Activated CD4-positive, alpha-beta T cell treated with anti-CD3 and anti-CD28 coated beads for 36 hours (primary cell): ENCODE results near the gene PIP4P1. TPM values are rescaled to one million over a fixed set of nuclear protein-coding genes. Genes with fewer than 3 reads are reported as not detected.
"Not testable (repeated sequence)": the region's sequence is repeated elsewhere in the genome, so short reads cannot be mapped to it uniquely, and the experiment has no call there.

ENCODE experiments used
- ATAC-seq: fragments of 200-7000 bp; cut with Tn5 transposase; one replicate; pipeline ENCODE4 v1.10.0; 2021; ENCODE audit warnings: mild to moderate bottlenecking, moderate library complexity
- CTCF ChIA-PET: fragments of 350-600 bp; sonication (Branson Sonifier 250); formaldehyde crosslinking; loops from one replicate; lab custom pipeline; 2021; ENCODE audit warnings: antibody characterized with exemption; lab: Charles Lee
- POLR2A ChIA-PET: fragments of 350-600 bp; sonication (Branson Sonifier 250); formaldehyde crosslinking; loops from one replicate; lab custom pipeline; 2021; ENCODE audit warnings: antibody characterized with exemption, inconsistent platforms; lab: Charles Lee
- DNase-seq: peaks from one replicate; pipeline ENCODE4 v3.0.0-alpha.2; 2020
- H3K27ac Mint-ChIP-seq: one replicate; pipeline ENCODE4 v1.8.0; 2021; ENCODE audit warnings: mixed read lengths
- H3K27me3 Mint-ChIP-seq: one replicate; pipeline ENCODE4 v1.8.0; 2021; ENCODE audit warnings: mixed read lengths
- H3K36me3 Mint-ChIP-seq: one replicate; pipeline ENCODE4 v1.8.0; 2021; ENCODE audit warnings: low read depth, mixed read lengths
- H3K4me1 Mint-ChIP-seq: one replicate; pipeline ENCODE4 v1.8.0; 2021; ENCODE audit warnings: mixed read lengths
- H3K4me3 Mint-ChIP-seq: one replicate; pipeline ENCODE4 v1.8.0; 2021; ENCODE audit warnings: mild to moderate bottlenecking, moderate library complexity, mixed read lengths
- H3K9me3 Mint-ChIP-seq: one replicate; pipeline ENCODE4 v1.8.0; 2021; ENCODE audit warnings: low read depth, mixed read lengths
- intact Hi-C, 2 experiments: fragments of 100-400 bp; cut with DNase I in 1 of 2; cut with micrococcal nuclease in 1 of 2; formaldehyde crosslinking; loops; one replicate each; pipeline versions ENCODE4 v1.14.2 to v1.15.1; 2022 to 2024; cut with DNase I, micrococcal nuclease
- total RNA-seq, 2 experiments: library from RNA; stranded (reverse); gene quantifications; one replicate each; pipeline ENCODE4 v1.2.3, GENCODE V29; 2021

Gene PIP4P1
- total RNA-seq, 2 experiments from 2014 or later: 24.2 to 24.7 TPM

DNA sequence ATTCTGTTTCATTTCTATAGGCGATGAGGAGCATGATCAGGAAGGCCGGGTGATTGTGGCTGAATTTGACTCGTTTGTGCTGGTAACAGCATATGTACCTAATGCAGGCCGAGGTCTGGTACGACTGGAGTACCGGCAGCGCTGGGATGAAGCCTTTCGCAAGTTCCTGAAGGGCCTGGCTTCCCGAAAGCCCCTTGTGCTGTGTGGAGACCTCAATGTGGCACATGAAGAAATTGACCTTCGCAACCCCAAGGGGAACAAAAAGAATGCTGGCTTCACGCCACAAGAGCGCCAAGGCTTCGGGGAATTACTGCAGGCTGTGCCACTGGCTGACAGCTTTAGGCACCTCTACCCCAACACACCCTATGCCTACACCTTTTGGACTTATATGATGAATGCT lies 4.3 kb downstream of the PIP4P1 start:
- ChIA-PET CTCF (no interaction called here), POLR2A (interaction anchor here (2.7 kb wide), 2 partner anchors 13 to 114 kb away, joined by 35 to 44 read pairs; partner anchors contain the start of genes PARP2 and PNP)
- no peak overlapping the region for H3K4me3 Mint-ChIP-seq
- H3K27ac Mint-ChIP-seq: no peak overlapping the region
- intact Hi-C loops: loop anchor here in 1 of 2 experiments (5.0 kb wide), 1 partner anchor 645 kb away; the partner anchor contains the start of gene TMEM253
- DNase-seq (no peak), ATAC-seq (no peak)
- H3K36me3 Mint-ChIP-seq: peaks cover 39% of the 10 kb centered on the region
- H3K9me3 Mint-ChIP-seq: no peaks in the 10 kb centered on the region
- H3K27me3 Mint-ChIP-seq: no peaks in the 10 kb centered on the region
- peaks cover 28% of the 10 kb centered on the region for H3K4me1 Mint-ChIP-seq

DNA sequence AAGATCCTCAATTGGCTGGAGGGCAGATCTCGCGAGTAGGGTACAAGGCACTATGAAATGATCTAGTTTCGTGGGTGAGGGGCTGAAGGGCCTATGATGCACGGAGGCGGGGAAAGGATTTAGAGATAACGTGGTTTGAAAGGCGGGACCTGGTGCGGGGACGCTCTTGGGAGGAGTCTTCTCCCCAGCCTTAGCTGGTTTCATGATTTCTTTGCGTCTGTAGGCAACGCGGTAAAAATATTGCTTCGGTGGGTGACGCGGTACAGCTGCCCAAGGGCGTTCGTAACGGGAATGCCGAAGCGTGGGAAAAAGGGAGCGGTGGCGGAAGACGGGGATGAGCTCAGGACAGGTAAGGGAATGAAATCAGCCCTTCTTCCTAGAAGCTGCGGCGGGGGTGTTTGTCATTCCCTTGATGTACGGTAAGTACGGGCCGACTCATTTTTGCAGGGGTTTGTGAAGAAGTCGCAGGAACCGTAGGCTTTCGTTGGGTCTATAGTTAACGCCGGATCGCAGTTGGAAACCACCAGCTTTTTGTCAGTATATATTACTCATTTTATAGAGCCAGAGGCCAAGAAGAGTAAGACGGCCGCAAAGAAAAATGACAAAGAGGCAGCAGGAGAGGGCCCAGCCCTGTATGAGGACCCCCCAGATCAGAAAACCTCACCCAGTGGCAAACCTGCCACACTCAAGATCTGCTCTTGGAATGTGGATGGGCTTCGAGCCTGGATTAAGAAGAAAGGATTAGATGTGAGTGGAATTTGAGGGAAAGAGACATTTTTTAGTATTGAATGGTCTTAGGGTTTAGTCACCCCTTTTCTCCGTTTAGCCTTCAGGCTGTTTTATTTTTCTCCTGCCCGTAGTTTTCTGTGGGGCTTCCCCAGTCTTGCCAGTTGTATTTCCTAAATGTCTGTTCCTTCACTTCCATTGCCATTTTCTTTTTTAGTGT lies 5.6 kb downstream of the PIP4P1 start:
- intact Hi-C loops: loop anchor here (1.0 to 5.0 kb wide), 16 partner anchors 13 to 813 kb away; partner anchors contain the start of genes CCNB1IP1 (in 2 of the 2), PARP2 (in 2 of the 2), PNP (in 2 of the 2) and TEP1 (in 2 of the 2)
- DNase-seq (no peak), ATAC-seq (peak; percentile 76)
- Mint-ChIP-seq H3K27ac (no peak overlapping the region), H3K27me3 (no peaks in the 10 kb centered on the region), H3K4me1 (peaks cover 27% of the 10 kb centered on the region), H3K9me3 (no peaks in the 10 kb centered on the region), H3K4me3 (no peak overlapping the region), H3K36me3 (peaks cover 48% of the 10 kb centered on the region)
- POLR2A ChIA-PET: interaction anchor here (0.6 to 2.7 kb wide), 14 partner anchors 8 to 167 kb away, joined by 3 to 44 read pairs (median 6); partner anchors contain the start of genes PARP2, PNP and TEP1
- CTCF ChIA-PET: interaction anchor here (0.6 to 4.6 kb wide), 9 partner anchors 17 to 235 kb away, joined by 3 to 25 read pairs (median 5); partner anchors contain the start of gene PARP2

DNA sequence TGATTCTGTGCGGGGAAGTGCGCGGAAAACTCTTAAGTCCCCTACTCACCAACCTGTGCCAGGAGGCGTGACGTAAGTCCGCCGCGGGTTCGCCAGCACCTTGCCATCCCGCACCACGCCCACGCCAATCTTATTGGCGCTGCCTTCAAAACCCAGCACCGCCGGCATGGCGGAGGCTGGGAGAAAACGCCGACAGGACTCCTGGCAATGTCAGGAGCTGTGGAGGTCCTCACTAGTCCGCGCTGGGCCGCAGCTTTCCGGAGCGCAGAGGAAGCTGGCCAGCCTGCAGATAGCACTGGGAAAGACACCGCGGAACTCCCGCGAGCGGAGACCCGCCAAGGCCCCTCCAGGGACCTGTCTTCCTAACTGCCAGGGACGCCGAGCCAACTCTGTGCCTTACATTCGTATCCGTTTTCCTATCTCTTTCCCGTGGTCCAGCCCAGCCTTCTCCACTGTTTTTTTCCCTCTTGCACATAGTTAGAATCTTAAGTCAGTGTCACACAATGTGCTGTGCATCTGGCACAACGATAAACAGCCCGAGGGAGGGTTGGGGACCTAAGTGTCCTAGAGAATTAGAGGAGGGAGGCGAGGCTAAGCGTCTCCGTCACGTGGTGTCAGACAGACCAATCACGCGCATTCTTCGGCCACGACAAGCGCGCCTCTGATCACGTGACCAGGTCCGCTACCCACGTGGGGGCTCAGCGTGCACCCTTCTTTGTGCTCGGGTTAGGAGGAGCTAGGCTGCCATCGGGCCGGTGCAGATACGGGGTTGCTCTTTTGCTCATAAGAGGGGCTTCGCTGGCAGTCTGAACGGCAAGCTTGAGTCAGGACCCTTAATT lies 6.5 kb downstream of the PIP4P1 start, which contains the start of the genes APEX1 and OSGEP:
APEX1 (plus strand) TSS at position 711 of the 839 bp plus-strand sequence. CDS start 420 bp downstream, outside the sequence.
OSGEP (minus strand) TSS at position 297 of the 839 bp plus-strand sequence; CDS start at position 168, 129 bp downstream.
- intact Hi-C loops: loop anchor here (1.0 to 5.0 kb wide), 18 partner anchors 14 to 814 kb away; partner anchors contain the start of genes CCNB1IP1 (in 2 of the 2), PARP2 (in 2 of the 2), PNP (in 2 of the 2) and TEP1 (in 2 of the 2)
- Mint-ChIP-seq H3K27ac (no peak within 1 kb of the TSS), H3K27me3 (no peaks in the 10 kb centered on the region), H3K4me3 (no peak within 1 kb of the TSS), H3K9me3 (no peaks in the 10 kb centered on the region), H3K36me3 (peaks cover 46% of the 10 kb centered on the region), H3K4me1 (peaks cover 18% of the 10 kb centered on the region)
- ChIA-PET POLR2A (interaction anchor here (0.6 to 2.7 kb wide), 14 partner anchors 8 to 168 kb away, joined by 3 to 44 read pairs (median 6); partner anchors contain the start of genes PARP2, PNP and TEP1), CTCF (interaction anchor here (0.6 to 4.6 kb wide), 9 partner anchors 18 to 236 kb away, joined by 3 to 25 read pairs (median 5); partner anchors contain the start of gene PARP2)
- peak; percentile 99 for DNase-seq
- ATAC-seq: peak; percentile 89

DNA sequence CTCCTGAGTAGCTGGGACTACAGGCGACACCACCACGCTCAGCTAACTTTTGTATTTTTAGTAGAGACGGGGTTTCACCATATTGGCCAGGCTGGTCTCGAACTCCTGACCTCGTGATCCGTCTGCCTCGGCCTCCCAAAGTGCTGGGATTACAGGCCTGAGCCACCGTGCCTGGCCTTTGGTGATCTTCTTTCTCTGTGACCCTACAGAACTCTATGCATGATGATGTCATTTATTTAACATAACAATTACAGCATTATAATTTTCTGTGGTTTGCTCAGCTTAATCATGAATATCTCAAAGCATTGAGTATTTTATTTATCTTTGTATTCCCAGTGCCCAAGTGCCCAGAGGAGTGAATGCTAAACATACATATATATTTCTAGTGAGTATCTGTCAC lies 8.4 kb downstream of the PIP4P1 start:
- H3K27me3 Mint-ChIP-seq, H3K4me3 Mint-ChIP-seq, intact Hi-C loops, DNase-seq, ATAC-seq, H3K4me1 Mint-ChIP-seq, H3K9me3 Mint-ChIP-seq: not testable (repeated sequence)
- ChIA-PET CTCF (interaction anchor here (0.6 to 4.6 kb wide), 3 partner anchors 16 to 126 kb away, joined by 3 to 25 read pairs (median 3); no protein-coding TSS in a partner anchor), POLR2A (interaction anchor here (0.8 to 1.5 kb wide), 3 partner anchors 8 to 110 kb away, joined by 3 to 5 read pairs (median 3); partner anchors contain the start of genes PARP2 and PIP4P1)
- Mint-ChIP-seq H3K36me3 (peaks cover 43% of the 10 kb centered on the region), H3K27ac (peak overlapping the region; percentile 24)

DNA sequence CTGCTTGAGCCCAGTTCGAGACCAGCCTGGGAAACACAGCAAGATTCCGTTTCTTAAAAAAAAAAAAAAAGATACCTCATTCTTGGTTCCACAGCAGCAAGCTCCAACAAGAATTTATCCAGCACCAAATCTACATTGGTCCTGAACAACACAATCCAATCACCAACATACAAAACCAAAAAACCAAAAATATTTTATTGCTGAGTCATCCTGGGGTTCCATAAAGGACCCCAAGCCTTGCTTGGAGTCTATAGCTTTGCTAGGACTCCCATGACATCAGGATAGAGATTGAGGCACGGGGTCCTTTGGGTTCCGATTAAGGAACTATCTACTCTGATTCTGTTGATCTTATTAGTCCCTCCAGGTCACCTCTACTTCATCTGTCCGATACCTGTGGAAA lies 14.3 kb downstream of the PIP4P1 start:
- intact Hi-C loops: no loop called here
- no peak for DNase-seq
- CTCF ChIA-PET: no interaction called here
- H3K27me3 Mint-ChIP-seq: no peaks in the 10 kb centered on the region
- H3K4me1 Mint-ChIP-seq: peaks cover 3% of the 10 kb centered on the region
- H3K9me3 Mint-ChIP-seq: no peaks in the 10 kb centered on the region
- H3K4me3 Mint-ChIP-seq: no peak overlapping the region
- POLR2A ChIA-PET: no interaction called here
- H3K36me3 Mint-ChIP-seq: peaks cover 45% of the 10 kb centered on the region
- ATAC-seq: no peak
- H3K27ac Mint-ChIP-seq: no peak overlapping the region

DNA sequence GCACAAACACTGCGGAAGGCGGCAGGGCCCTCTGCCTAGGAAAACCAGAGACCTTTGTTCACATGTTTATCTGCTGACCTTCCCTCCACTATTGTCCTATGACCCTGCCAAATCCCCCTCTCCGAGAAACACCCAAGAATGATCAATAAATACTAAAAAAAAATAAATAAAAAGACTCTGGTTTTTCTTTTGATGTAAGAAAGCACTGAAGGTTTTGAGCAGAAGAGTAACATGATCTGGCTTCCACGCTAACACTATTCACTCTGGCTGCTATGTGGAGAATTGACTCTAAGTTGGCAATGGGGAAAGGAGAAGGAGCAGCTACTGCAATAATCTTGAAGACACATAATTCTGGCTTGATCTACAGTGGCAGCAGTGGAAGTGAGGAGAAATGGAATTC lies 17.6 kb downstream of the PIP4P1 start:
- H3K27ac Mint-ChIP-seq, intact Hi-C loops, H3K27me3 Mint-ChIP-seq, H3K9me3 Mint-ChIP-seq, POLR2A ChIA-PET, DNase-seq, CTCF ChIA-PET, ATAC-seq, H3K4me3 Mint-ChIP-seq: not testable (repeated sequence)
- Mint-ChIP-seq H3K4me1 (peaks cover 21% of the 10 kb centered on the region), H3K36me3 (peaks cover 26% of the 10 kb centered on the region)

DNA sequence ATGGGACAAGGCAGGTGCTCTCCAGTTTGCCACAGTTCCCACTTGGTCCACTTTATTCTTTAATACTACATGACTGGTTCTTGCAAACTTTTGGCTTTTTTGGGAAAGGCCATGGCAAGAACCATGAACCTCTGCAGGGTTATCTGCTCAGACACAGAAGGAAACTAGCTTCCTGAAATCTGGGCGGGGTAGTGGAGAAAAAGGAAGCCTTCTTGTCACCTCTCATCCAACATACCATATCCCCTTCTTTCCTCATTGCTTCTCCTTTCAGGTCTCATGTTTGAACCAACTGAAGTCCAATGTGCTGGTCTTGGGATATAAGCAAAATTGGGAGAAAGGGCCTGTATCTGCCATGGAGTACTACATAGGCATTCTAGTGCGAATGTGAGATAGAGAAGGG lies 19.8 kb downstream of the PIP4P1 start:
- DNase-seq: no peak
- intact Hi-C loops: no loop called here
- no peaks in the 10 kb centered on the region for H3K27me3 Mint-ChIP-seq
- H3K4me3 Mint-ChIP-seq: no peak overlapping the region
- peak overlapping the region; percentile 66 for H3K27ac Mint-ChIP-seq
- H3K4me1 Mint-ChIP-seq: peaks cover 21% of the 10 kb centered on the region
- ChIA-PET CTCF (interaction anchor here (1.3 kb wide), 1 partner anchor 26 kb away, joined by 3 read pairs; no protein-coding TSS in a partner anchor), POLR2A (no interaction called here)
- H3K36me3 Mint-ChIP-seq: peaks cover 8% of the 10 kb centered on the region
- no peak for ATAC-seq
- H3K9me3 Mint-ChIP-seq: no peaks in the 10 kb centered on the region

DNA sequence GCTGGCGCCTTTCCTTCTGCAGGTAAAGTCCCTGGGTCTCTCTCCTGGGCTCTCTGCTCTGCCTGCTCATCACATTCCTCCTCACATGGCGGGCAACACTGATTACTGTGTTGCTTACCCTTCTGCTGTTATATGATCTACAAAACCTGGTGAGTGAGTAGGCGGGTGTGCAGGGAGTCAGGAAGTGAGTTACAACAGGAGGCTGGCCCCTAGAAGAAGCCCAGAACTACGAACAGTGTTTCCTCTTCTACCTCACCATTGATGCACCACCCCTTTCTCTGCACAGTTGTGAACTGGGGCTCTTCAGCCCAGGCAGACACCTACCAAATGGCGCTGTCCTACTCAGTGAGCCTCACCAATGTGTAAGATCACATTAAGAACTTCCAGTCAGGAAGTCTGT lies 20.4 kb downstream of the PIP4P1 start:
- no peak overlapping the region for H3K4me3 Mint-ChIP-seq
- ChIA-PET CTCF (interaction anchor here (1.3 kb wide), 1 partner anchor 25 kb away, joined by 3 read pairs; no protein-coding TSS in a partner anchor), POLR2A (no interaction called here)
- H3K27me3 Mint-ChIP-seq: no peaks in the 10 kb centered on the region
- H3K36me3 Mint-ChIP-seq: peaks cover 8% of the 10 kb centered on the region
- H3K27ac Mint-ChIP-seq: peak overlapping the region; percentile 66
- peaks cover 21% of the 10 kb centered on the region for H3K4me1 Mint-ChIP-seq
- DNase-seq (peak; percentile 58), ATAC-seq (peak; percentile 96)
- intact Hi-C loops: no loop called here
- H3K9me3 Mint-ChIP-seq: no peaks in the 10 kb centered on the region

DNA sequence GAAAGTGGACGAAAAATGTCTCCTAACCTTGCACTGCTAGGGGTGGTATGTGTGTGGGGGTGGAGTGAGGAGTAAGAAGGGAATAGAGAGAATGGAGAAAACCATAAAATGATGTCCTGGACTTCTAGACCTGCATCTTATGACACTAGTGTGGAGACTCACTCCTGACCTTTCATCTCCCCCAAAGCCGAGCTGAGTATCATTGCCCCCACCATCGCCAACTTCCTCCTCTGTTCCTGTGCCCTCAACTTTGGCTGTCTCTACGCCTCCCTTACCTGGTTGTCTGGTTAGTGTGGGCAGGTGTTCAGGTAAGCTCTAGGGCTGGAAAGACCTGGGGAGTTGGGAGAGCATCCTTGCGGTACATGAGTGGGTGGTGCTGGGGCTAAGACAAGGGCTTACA lies 20.8 kb downstream of the PIP4P1 start:
- peaks cover 21% of the 10 kb centered on the region for H3K4me1 Mint-ChIP-seq
- no peaks in the 10 kb centered on the region for H3K9me3 Mint-ChIP-seq
- intact Hi-C loops: no loop called here
- ATAC-seq (peak; percentile 14), DNase-seq (no peak)
- CTCF ChIA-PET: interaction anchor here (1.3 kb wide), 1 partner anchor 25 kb away, joined by 3 read pairs; no protein-coding TSS in a partner anchor
- H3K4me3 Mint-ChIP-seq: no peak overlapping the region
- peaks cover 8% of the 10 kb centered on the region for H3K36me3 Mint-ChIP-seq
- H3K27me3 Mint-ChIP-seq: no peaks in the 10 kb centered on the region
- peak overlapping the region; percentile 66 for H3K27ac Mint-ChIP-seq
- POLR2A ChIA-PET: no interaction called here

DNA sequence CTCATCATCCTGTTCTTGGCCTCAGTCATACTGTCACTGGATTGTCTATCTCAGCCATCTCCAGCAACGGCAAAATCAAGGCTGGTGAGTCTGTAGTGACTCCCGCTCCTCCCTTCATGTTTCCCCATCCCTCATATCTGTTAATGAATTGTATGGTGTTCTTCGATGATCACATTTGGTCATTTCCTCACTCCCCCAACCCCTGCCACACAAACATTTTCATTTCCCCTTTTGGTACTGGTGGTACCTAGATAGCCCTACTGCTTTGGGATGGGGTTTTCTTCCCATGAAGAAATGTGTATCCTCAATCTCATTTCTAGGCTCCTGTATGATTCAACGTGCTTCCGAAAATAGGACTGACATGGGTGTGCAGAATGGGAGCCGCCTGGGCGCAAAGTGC lies 22.6 kb downstream of the PIP4P1 start:
- H3K4me1 Mint-ChIP-seq: peaks cover 21% of the 10 kb centered on the region
- no peaks in the 10 kb centered on the region for H3K9me3 Mint-ChIP-seq
- H3K27me3 Mint-ChIP-seq: no peaks in the 10 kb centered on the region
- H3K27ac Mint-ChIP-seq: no peak overlapping the region
- peaks cover 8% of the 10 kb centered on the region for H3K36me3 Mint-ChIP-seq
- intact Hi-C loops: no loop called here
- ATAC-seq: no peak
- ChIA-PET POLR2A (no interaction called here), CTCF (interaction anchor here (0.6 kb wide), 1 partner anchor 674 kb away, joined by 4 read pairs; no protein-coding TSS in a partner anchor)
- no peak overlapping the region for H3K4me3 Mint-ChIP-seq
- no peak for DNase-seq
